Ovary (tissue), 9 donors: ENCODE results near the gene TMEM74B. TPM values are rescaled to one million over a fixed set of nuclear protein-coding genes. Genes with fewer than 3 reads are reported as not detected.
A peak's percentile ranks its signal among the peaks of the same experiment; 100 is the strongest.
"Not testable (repeated sequence)": the region's sequence is repeated elsewhere in the genome, so short reads cannot be mapped to it uniquely, and the experiment has no call there.

Experiments
- DNase-seq, 5 donors: peaks; one replicate each; pipeline ENCODE4 v3.0.0-alpha.2; 2019 to 2020
- H3K27ac ChIP-seq, 2 donors: fragments of 200-600 bp; one replicate each; pipeline versions ENCODE4 v1.5.1 to v1.8.0; 2019 to 2022
- H3K27me3 ChIP-seq: fragments of 200-600 bp; one replicate; pipeline ENCODE4 v1.8.0; 2022
- H3K36me3 ChIP-seq: fragments of 200-600 bp; sonication (generic); one replicate; pipeline ENCODE4 v1.5.1; 2019
- H3K4me1 ChIP-seq: one replicate; pipeline ENCODE4 v1.8.1; 2013; ENCODE audit warnings: mild to moderate bottlenecking, moderate library complexity; ENCODE audit not compliant: insufficient read depth
- H3K4me3 ChIP-seq: fragments of 200-600 bp; sonication (generic); one replicate; pipeline ENCODE4 v1.5.1; 2017
- H3K9me3 ChIP-seq, 2 donors: fragments of 200-600 bp in 1 of 2; sonication (generic) in 1 of 2; one replicate each; pipeline versions ENCODE4 v1.5.1 to v1.8.1; 2013 to 2019; ENCODE audit warnings: mild to moderate bottlenecking in 1 of 2, moderate library complexity in 1 of 2
- EP300 ChIP-seq: sonication (generic); formaldehyde crosslinking; IDR thresholded peaks from one replicate; pipeline ENCODE4 v1.6.1; 2017; ENCODE audit warnings: antibody characterized with exemption
- POLR2A ChIP-seq: fragments of 450-650 bp; IDR thresholded peaks from one replicate; pipeline ENCODE4 v1.6.1; 2017; ENCODE audit warnings: antibody characterized with exemption, mild to moderate bottlenecking, moderate library complexity
- WGBS, 3 donors: extraction: QIAGEN DNeasy Blood & Tissue Kit in 1 of 3; methylation state at CpG; one replicate each; pipeline versions ENCODE4 v1.1.5 to v1.1.7; 2013 to 2017; 5-methylcytosine and 5-hydroxymethylcytosine counted together
- intact Hi-C, 4 donors: fragments of 100-400 bp; cut with DNase I; formaldehyde crosslinking; loops; one replicate each; pipeline versions ENCODE4 v1.11.0 to v1.15.1; 2022 to 2023
- polyA plus RNA-seq, 2 donors: library from polyadenylated mRNA; stranded (reverse); fragments of 200-250 nt in 1 of 2; fragments of 350-450 nt in 1 of 2; fragmentation: Illumina TruSeq in 1 of 2; extraction: RNeasy Lipid Tissue Mini Kit (QIAGEN cat#74804) in 1 of 2; gene quantifications; one replicate each; pipeline ENCODE4 v1.2.3, GENCODE V29; 2013 to 2014
- total RNA-seq, 7 donors: library from RNA; depleted of rRNA in 2 of 7; stranded (reverse); fragments of >200 nt in 2 of 7; fragmentation: NEBNext Ultra II Directional in 3 of 7; extraction: Animal tissue kit (Norgen Biotek cat#: 25700) in 3 of 7; gene quantifications; one replicate each; pipeline versions ENCODE4 v1.1.0 to v1.2.4, GENCODE V29; 2016 to 2023
- TF ChIP-seq, protein P1 (sequence below), 3 donors: fragments of 450-650 bp in 2 of 3; fragments of 200-600 bp in 1 of 3; IDR thresholded peaks; one replicate each; pipeline versions ENCODE4 v1.5.1 to v1.8.0; 2016 to 2022; ENCODE audit warnings: antibody characterized with exemption in 3 of 3, mild to moderate bottlenecking in 1 of 3
- donor health status: DM: no; HTN: no; CAD: no; lungs with moderate emphysema.
- donor health status: DM: no; HTN: no; CAD: no.
- donor health status: Bipolar disorder and iron deficiency.
- donor health status: DM: yes; HTN: yes; CAD: no.
- donor health status: DM: no; HTN: no; CAD: no.
- donor health status: DM: yes; HTN: yes; CAD: no.

The TMEM74B gene
- total and polyA plus RNA-seq, 9 donors = 0.33 to 1.7 (median 1.0) TPM; not detected in 1

DNA sequence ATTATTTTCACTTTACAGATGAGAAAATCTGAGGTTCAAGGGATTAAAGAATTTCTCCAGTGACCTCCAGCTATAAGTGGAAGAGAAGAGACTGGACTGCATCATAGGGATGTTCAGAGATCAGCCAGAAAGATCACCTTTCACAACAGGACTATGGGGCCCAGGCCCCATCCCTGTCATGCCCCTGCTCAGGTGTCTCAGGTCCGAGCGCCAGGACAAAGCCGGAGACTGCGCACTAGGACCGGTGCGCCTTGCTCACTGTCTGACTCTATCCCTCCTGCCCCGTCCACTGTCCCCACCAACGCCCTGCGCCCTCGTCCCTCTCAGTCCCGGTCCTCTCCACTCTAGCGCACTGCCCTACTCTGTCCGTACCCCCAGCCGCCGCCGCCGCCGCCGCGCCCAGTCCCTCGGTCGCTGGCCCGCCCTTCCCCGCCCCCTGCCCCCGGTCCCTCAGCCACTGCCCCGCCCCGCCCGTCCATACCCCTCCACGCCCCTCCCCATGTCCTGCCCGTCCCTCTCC is 40.5 kb upstream of the TMEM74B start:
- no peaks in the 10 kb centered on the region for H3K27me3 ChIP-seq
- H3K9me3 ChIP-seq = no peaks in the 10 kb centered on the region
- no peak for DNase-seq
- 1 to 4% (median 2%) methylated on average over 28 to 30 of the region's 30 CpGs for WGBS, 3 donors
- H3K4me1 ChIP-seq = peaks cover 8% of the 10 kb centered on the region
- no peak overlapping the region for H3K27ac ChIP-seq
- H3K36me3 ChIP-seq = no peaks in the 10 kb centered on the region
- intact Hi-C loops = no loop called here
- H3K4me3 ChIP-seq = peak overlapping the region; percentile 29
- TF ChIP-seq EP300 (no peak), POLR2A (no peak)
- TF ChIP-seq, protein P1, sequence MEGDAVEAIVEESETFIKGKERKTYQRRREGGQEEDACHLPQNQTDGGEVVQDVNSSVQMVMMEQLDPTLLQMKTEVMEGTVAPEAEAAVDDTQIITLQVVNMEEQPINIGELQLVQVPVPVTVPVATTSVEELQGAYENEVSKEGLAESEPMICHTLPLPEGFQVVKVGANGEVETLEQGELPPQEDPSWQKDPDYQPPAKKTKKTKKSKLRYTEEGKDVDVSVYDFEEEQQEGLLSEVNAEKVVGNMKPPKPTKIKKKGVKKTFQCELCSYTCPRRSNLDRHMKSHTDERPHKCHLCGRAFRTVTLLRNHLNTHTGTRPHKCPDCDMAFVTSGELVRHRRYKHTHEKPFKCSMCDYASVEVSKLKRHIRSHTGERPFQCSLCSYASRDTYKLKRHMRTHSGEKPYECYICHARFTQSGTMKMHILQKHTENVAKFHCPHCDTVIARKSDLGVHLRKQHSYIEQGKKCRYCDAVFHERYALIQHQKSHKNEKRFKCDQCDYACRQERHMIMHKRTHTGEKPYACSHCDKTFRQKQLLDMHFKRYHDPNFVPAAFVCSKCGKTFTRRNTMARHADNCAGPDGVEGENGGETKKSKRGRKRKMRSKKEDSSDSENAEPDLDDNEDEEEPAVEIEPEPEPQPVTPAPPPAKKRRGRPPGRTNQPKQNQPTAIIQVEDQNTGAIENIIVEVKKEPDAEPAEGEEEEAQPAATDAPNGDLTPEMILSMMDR (IDR thresholded peaks at IDR 0.05) = no peak

GRCh38 chr20:1224205-1224890 is 39.6 kb upstream of the TMEM74B start:
- Histone ChIP-seq H3K27me3 (no peaks in the 10 kb centered on the region), H3K4me1 (peaks cover 8% of the 10 kb centered on the region), H3K27ac (no peak overlapping the region), H3K9me3 (no peaks in the 10 kb centered on the region), H3K36me3 (no peaks in the 10 kb centered on the region), H3K4me3 (no peak overlapping the region)
- no peak for DNase-seq
- TF ChIP-seq, protein P1 (IDR thresholded peaks at IDR 0.05) = no peak
- no peak for TF ChIP-seq EP300
- no peak for TF ChIP-seq POLR2A
- 78 to 81% (median 81%) methylated on average over 20 of the region's 20 CpGs for WGBS, 3 donors
- intact Hi-C loops = no loop called here

DNA sequence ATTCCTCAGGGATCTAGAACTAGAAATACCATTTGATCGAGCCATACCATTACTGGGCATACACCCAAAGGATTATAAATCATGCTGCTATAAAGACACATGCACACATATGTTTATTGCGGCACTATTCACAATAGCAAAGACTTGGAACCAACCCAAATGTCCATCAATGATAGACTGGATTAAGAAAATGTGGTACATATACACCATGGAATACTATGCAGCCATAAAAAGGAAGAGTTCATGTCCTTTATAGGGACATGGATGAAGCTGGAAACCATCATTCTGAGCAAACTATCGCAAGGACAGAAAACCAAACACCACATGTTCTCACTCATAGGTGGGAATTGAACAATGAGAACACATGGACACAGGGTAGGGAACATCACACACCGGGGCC is 38.0 kb upstream of the TMEM74B start:
- H3K27ac ChIP-seq, DNase-seq, H3K27me3 ChIP-seq, H3K4me3 ChIP-seq, H3K36me3 ChIP-seq, intact Hi-C loops, H3K9me3 ChIP-seq, H3K4me1 ChIP-seq: not testable (repeated sequence)
- 84 to 92% (median 85%) methylated on average over 4 of the region's 4 CpGs for WGBS, 3 donors

GRCh38 chr20:1216527-1217427 is 32.0 kb upstream of the TMEM74B start:
- H3K36me3 ChIP-seq, H3K4me1 ChIP-seq, H3K9me3 ChIP-seq, H3K27ac ChIP-seq, DNase-seq, H3K27me3 ChIP-seq, H3K4me3 ChIP-seq: not testable (repeated sequence)
- WGBS, 3 donors = 67 to 69% (median 68%) methylated on average over 19 of the region's 19 CpGs
- intact Hi-C loops = loop anchor here in 2 of 4 donors (10.0 kb wide), 4 partner anchors 102 to 402 kb away; partner anchors contain the start of gene PSMF1 (in 1 of the 2)

DNA sequence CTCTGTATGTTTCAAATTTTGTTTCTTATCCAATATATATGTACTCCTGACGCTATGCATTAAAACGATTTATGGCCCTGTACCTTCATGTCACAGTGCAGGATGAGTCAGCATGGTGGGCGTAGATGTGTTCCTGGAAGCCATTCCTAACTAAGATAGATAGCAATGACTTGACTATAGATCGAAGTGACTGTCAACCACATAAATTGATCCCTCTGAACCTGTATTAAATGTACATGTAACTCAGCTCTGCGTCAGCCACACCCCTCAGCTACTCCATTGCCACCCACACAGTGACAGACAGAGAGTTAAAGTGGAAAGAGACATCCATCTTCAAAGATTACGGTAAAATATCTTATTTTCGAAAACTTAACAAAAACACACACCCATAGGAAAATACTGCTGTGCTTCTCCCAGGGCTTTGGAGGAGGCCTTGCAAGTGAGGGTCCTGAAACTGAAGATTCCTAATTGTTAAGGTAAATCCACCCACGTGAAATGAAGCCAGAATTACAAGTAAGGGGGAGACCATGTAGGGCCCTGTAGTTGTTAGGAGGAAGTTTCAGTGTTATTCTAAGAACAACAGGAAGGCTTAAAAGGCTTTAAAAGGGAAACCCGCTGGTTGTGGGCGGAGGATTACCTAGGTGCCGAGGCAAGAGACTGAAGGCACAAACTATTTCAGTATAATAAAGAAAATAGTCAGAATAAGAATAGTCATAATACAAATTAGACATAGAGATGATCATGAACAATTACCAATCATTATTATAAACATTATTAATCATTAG is 30.8 kb upstream of the TMEM74B start:
- no peaks in the 10 kb centered on the region for H3K36me3 ChIP-seq
- H3K27ac ChIP-seq = no peak overlapping the region
- intact Hi-C loops = loop anchor here in 2 of 4 donors (10.0 kb wide), 4 partner anchors 101 to 401 kb away; partner anchors contain the start of gene PSMF1 (in 1 of the 2)
- no peaks in the 10 kb centered on the region for H3K27me3 ChIP-seq
- no peak overlapping the region for H3K4me3 ChIP-seq
- no peaks in the 10 kb centered on the region for H3K4me1 ChIP-seq
- WGBS, 3 donors = 72 to 75% (median 74%) methylated on average over 11 of the region's 11 CpGs
- H3K9me3 ChIP-seq = no peaks in the 10 kb centered on the region
- no peak for TF ChIP-seq POLR2A
- no peak for TF ChIP-seq EP300
- TF ChIP-seq, protein P1 (IDR thresholded peaks at IDR 0.05) = no peak
- DNase-seq = no peak
